ENCODE results near the gene NR3C1.

The NR3C1 gene

GRCh38 chr5:143397302-143398052 is 6.0 kb downstream of the NR3C1 start:
- TF ChIP-seq EZH2phosphoT487 (conservative IDR thresholded peaks at IDR 0.05; ENCODE audit: low read length) (no peak), CTCF (IDR thresholded peaks at IDR 0.05; ENCODE audit: insufficient read depth, low read length, poor library complexity, severe bottlenecking) (no peak)
- Histone ChIP-seq H3K9ac (ENCODE audit: low read length) (peak overlapping the region; percentile 88), H3K9me3 (ENCODE audit: insufficient read depth, low read length) (no peaks in the 10 kb centered on the region), H3K79me2 (ENCODE audit: insufficient read depth, low read length) (peaks cover 100% of the 10 kb centered on the region), H3K27me3 (ENCODE audit: low read length) (no peaks in the 10 kb centered on the region), H4K20me1 (ENCODE audit: low read depth, low read length) (peaks cover 49% of the 10 kb centered on the region), H3K36me3 (ENCODE audit: low read length) (peaks cover 12% of the 10 kb centered on the region; the same call in 1 of the 2 replicates), H3K9me2 (replicated peaks; ENCODE audit: insufficient read depth, low read length) (no peaks in the 10 kb centered on the region), H3K4me2 (ENCODE audit: low read depth, low read length, poor library complexity, severe bottlenecking) (peak overlapping the region; percentile 85), H3F3A (ENCODE audit: insufficient read depth) (peaks cover 13% of the 10 kb centered on the region), H3K27ac (ENCODE audit: low read depth, low read length) (peak overlapping the region; percentile 97), H2AFZ (ENCODE audit: low read depth, low read length, severe bottlenecking) (no peak overlapping the region), H3K4me3 (ENCODE audit: insufficient read depth, low read length, poor library complexity, severe bottlenecking) (peak overlapping the region; percentile 65)

DNA sequence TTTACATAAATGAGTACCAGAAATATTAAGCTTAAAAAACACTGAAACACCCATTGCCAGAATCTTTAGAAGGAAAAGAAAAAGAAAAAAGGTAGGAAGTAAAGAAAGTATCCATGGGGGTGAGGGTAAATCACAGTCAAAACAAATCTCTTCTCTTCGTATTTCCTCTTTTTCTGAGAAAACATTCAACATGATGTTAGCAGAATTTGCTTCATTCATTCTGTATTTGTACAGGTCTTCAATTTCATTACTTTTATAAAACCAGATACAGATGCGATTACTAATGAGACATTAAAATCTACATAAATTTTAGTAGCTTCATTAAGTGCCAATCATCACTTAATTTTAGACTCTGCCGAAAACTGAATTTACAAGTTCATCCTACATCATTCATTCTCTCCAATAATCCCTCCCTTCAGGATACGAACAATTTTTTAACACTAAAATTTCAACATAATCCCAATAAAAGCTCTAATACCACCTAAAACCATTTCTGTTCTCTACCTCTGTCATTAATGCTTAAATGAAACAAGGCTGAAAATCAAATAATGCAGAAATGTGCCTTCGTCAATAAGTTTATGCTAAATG is 7.0 kb downstream of the NR3C1 start:
- no peaks in the 10 kb centered on the region for H3K27me3 ChIP-seq (ENCODE audit: low read length)
- H3K79me2 ChIP-seq (ENCODE audit: insufficient read depth, low read length): peaks cover 100% of the 10 kb centered on the region
- peak overlapping the region; percentile 88 for H3K9ac ChIP-seq (ENCODE audit: low read length)
- H3K4me3 ChIP-seq (ENCODE audit: insufficient read depth, low read length, poor library complexity, severe bottlenecking): peak overlapping the region; percentile 65
- H3K9me2 ChIP-seq (replicated peaks; ENCODE audit: insufficient read depth, low read length): no peaks in the 10 kb centered on the region
- no peak overlapping the region for H2AFZ ChIP-seq (ENCODE audit: low read depth, low read length, severe bottlenecking)
- H3F3A ChIP-seq (ENCODE audit: insufficient read depth): peaks cover 13% of the 10 kb centered on the region
- TF ChIP-seq CTCF (IDR thresholded peaks at IDR 0.05; ENCODE audit: insufficient read depth, low read length, poor library complexity, severe bottlenecking) (no peak), EZH2phosphoT487 (conservative IDR thresholded peaks at IDR 0.05; ENCODE audit: low read length) (no peak)
- peaks cover 51% of the 10 kb centered on the region for H4K20me1 ChIP-seq (ENCODE audit: low read depth, low read length)
- peak overlapping the region; percentile 85 for H3K4me2 ChIP-seq (ENCODE audit: low read depth, low read length, poor library complexity, severe bottlenecking)
- peak overlapping the region; percentile 97 for H3K27ac ChIP-seq (ENCODE audit: low read depth, low read length)
- peaks cover 14% of the 10 kb centered on the region; the same call in 1 of the 2 replicates for H3K36me3 ChIP-seq (ENCODE audit: low read length)
- H3K9me3 ChIP-seq (ENCODE audit: insufficient read depth, low read length): no peaks in the 10 kb centered on the region

GRCh38 chr5:143395638-143396352 is 7.7 kb downstream of the NR3C1 start:
- H3K9me2 ChIP-seq (replicated peaks; ENCODE audit: insufficient read depth, low read length): no peaks in the 10 kb centered on the region
- no peaks in the 10 kb centered on the region for H3K9me3 ChIP-seq (ENCODE audit: insufficient read depth, low read length)
- H3K4me2 ChIP-seq (ENCODE audit: low read depth, low read length, poor library complexity, severe bottlenecking): peak overlapping the region; percentile 85
- peaks cover 19% of the 10 kb centered on the region; the same call in 1 of the 2 replicates for H3K36me3 ChIP-seq (ENCODE audit: low read length)
- peak overlapping the region; percentile 97 for H3K27ac ChIP-seq (ENCODE audit: low read depth, low read length)
- H3K27me3 ChIP-seq (ENCODE audit: low read length): no peaks in the 10 kb centered on the region
- TF ChIP-seq CTCF (IDR thresholded peaks at IDR 0.05; ENCODE audit: insufficient read depth, low read length, poor library complexity, severe bottlenecking) (no peak), EZH2phosphoT487 (conservative IDR thresholded peaks at IDR 0.05; ENCODE audit: low read length) (no peak)
- peaks cover 44% of the 10 kb centered on the region for H4K20me1 ChIP-seq (ENCODE audit: low read depth, low read length)
- H2AFZ ChIP-seq (ENCODE audit: low read depth, low read length, severe bottlenecking): no peak overlapping the region
- peaks cover 13% of the 10 kb centered on the region for H3F3A ChIP-seq (ENCODE audit: insufficient read depth)
- H3K9ac ChIP-seq (ENCODE audit: low read length): peak overlapping the region; percentile 88
- H3K4me3 ChIP-seq (ENCODE audit: insufficient read depth, low read length, poor library complexity, severe bottlenecking): peak overlapping the region; percentile 65
- peaks cover 100% of the 10 kb centered on the region for H3K79me2 ChIP-seq (ENCODE audit: insufficient read depth, low read length)
